ENCODE data around the gene PFDN4. TPM values are rescaled to one million over a fixed set of nuclear protein-coding genes. Genes with fewer than 3 reads are reported as not detected.

The PFDN4 gene
- total and polyA plus RNA-seq, 2 of the 13 experiments (the other 11 are each of a cell fraction or from before 2014, with no cell fraction given), result 59.8 to 227 TPM

GRCh38 chr20:54207743-54208547 is at the start of gene PFDN4 (continued):
- TF ChIP-seq KAT8 (CRISPR knock-in tag; IDR thresholded peaks at IDR 0.05), result peak; percentile 91
- TF ChIP-seq SMC3 (IDR thresholded peaks at IDR 0.05; ENCODE audit: low read length), result peak; percentile 32; the same call in 1 of the 2 replicates
- no peak for TF ChIP-seq ZNF570 (CRISPR knock-in tag; IDR thresholded peaks at IDR 0.05; ENCODE audit: borderline replicate concordance)
- TF ChIP-seq PRPF4 (IDR thresholded peaks at IDR 0.05; ENCODE audit: low read depth, low read length, poor library complexity, severe bottlenecking), result no peak
- TF ChIP-seq, protein P1, sequence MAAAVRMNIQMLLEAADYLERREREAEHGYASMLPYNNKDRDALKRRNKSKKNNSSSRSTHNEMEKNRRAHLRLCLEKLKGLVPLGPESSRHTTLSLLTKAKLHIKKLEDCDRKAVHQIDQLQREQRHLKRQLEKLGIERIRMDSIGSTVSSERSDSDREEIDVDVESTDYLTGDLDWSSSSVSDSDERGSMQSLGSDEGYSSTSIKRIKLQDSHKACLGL (CRISPR knock-in tag; IDR thresholded peaks at IDR 0.05), result peak; percentile 60
- TF ChIP-seq ZC3H4 (CRISPR knock-in tag; IDR thresholded peaks at IDR 0.05; ENCODE audit: borderline replicate concordance), result peak; percentile 68; the same call in 1 of the 2 replicates
- peak; percentile 59; the same call in 1 of the 2 replicates for TF ChIP-seq ZNF121 (CRISPR knock-in tag; IDR thresholded peaks at IDR 0.05)
- TF ChIP-seq SP140L (CRISPR knock-in tag; IDR thresholded peaks at IDR 0.05; ENCODE audit: borderline replicate concordance), result peak; percentile 77; the same call in 1 of the 2 replicates
- peak; percentile 62 for TF ChIP-seq HIVEP1 (CRISPR knock-in tag; IDR thresholded peaks at IDR 0.05)
- TF ChIP-seq RFX3 (CRISPR knock-in tag; IDR thresholded peaks at IDR 0.05), result 0 out of 2 replicates have a peak, but pooled peaks have one; percentile 51
- peak; percentile 37; the same call in 1 of the 2 replicates for TF ChIP-seq ZNF33B (CRISPR knock-in tag; IDR thresholded peaks at IDR 0.05)
- TF ChIP-seq CEBPB (IDR thresholded peaks at IDR 0.05; ENCODE audit: borderline replicate concordance, low read depth, low read length), result no peak
- TF ChIP-seq ZNF503 (CRISPR knock-in tag; IDR thresholded peaks at IDR 0.05), result peak; percentile 85
- TF ChIP-seq SIX4 (CRISPR knock-in tag; IDR thresholded peaks at IDR 0.05), result peak; percentile 70
- peak; percentile 90 for TF ChIP-seq RXRB (CRISPR knock-in tag; IDR thresholded peaks at IDR 0.05; ENCODE audit: borderline replicate concordance)
- TF ChIP-seq BCL6 (CRISPR knock-in tag; IDR thresholded peaks at IDR 0.05), result peak; percentile 74
- TF ChIP-seq CHD4 (IDR thresholded peaks at IDR 0.05; ENCODE audit: borderline replicate concordance, low read length), result no peak
- peak; percentile 45; the same call in 1 of the 2 replicates for TF ChIP-seq ZNF143 (CRISPR knock-in tag; IDR thresholded peaks at IDR 0.05)
- TF ChIP-seq HOXA9 (CRISPR knock-in tag; IDR thresholded peaks at IDR 0.05; ENCODE audit: borderline replicate concordance), result peak; percentile 91
- TF ChIP-seq FOXP4 (CRISPR knock-in tag; IDR thresholded peaks at IDR 0.05), result peak; percentile 59
- TF ChIP-seq ZFP36 (IDR thresholded peaks at IDR 0.05; ENCODE audit: borderline replicate concordance, low read depth, low read length, partially characterized antibody), result no peak
- no peak for TF ChIP-seq ZNF20 (CRISPR knock-in tag; IDR thresholded peaks at IDR 0.05)
- peak; percentile 98 for TF ChIP-seq ZNF563 (CRISPR knock-in tag; IDR thresholded peaks at IDR 0.05)
- TF ChIP-seq POLR2AphosphoS5 (IDR thresholded peaks at IDR 0.05; ENCODE audit: low read depth, low read length), result peak; percentile 82
- TF ChIP-seq RARA (CRISPR knock-in tag; IDR thresholded peaks at IDR 0.05), result peak; percentile 65
- TF ChIP-seq NFIB (CRISPR knock-in tag; IDR thresholded peaks at IDR 0.05; ENCODE audit: borderline replicate concordance), result no peak
- peak; percentile 83 for TF ChIP-seq AGO1 (IDR thresholded peaks at IDR 0.05; ENCODE audit: low read depth, low read length, poor library complexity, severe bottlenecking)
